IPS-15b (cell line): ENCODE data around the gene PAX2.

ENCODE experiments used
- H3K27me3 ChIP-seq: one replicate; pipeline ENCODE4 v1.6.1; 2013; ENCODE audit warnings: low read length; ENCODE audit not compliant: control insufficient read depth, insufficient read depth
- H3K36me3 ChIP-seq: one replicate; pipeline ENCODE4 v1.6.1; 2013; ENCODE audit warnings: low read length; ENCODE audit not compliant: control insufficient read depth, insufficient read depth
- H3K4me1 ChIP-seq: one replicate; pipeline ENCODE4 v1.6.1; 2013; ENCODE audit warnings: mild to moderate bottlenecking, low read length; ENCODE audit not compliant: control insufficient read depth, insufficient read depth
- H3K4me3 ChIP-seq: one replicate; pipeline ENCODE4 v1.5.1; 2013; ENCODE audit warnings: low read depth, low read length
- H3K9ac ChIP-seq: one replicate; pipeline ENCODE4 v1.6.1; 2013; ENCODE audit warnings: low read depth, mild to moderate bottlenecking, low read length
- H3K9me3 ChIP-seq: one replicate; pipeline ENCODE4 v1.6.1; 2013; ENCODE audit warnings: mild to moderate bottlenecking, low read length; ENCODE audit not compliant: control insufficient read depth, insufficient read depth

Gene PAX2

GRCh38 chr10:100863433-100863832, 118.1 kb downstream of the PAX2 start:
- H3K36me3 ChIP-seq, result no peaks in the 10 kb centered on the region
- H3K4me1 ChIP-seq, result peaks cover 6% of the 10 kb centered on the region
- no peak overlapping the region for H3K9ac ChIP-seq
- H3K27me3 ChIP-seq, result peaks cover 71% of the 10 kb centered on the region
- no peak overlapping the region for H3K4me3 ChIP-seq
- H3K9me3 ChIP-seq, result no peaks in the 10 kb centered on the region

- H3K36me3 ChIP-seq, result no peaks in the 10 kb centered on the region
- H3K27me3 ChIP-seq, result peaks cover 69% of the 10 kb centered on the region
- H3K4me1 ChIP-seq, result peaks cover 6% of the 10 kb centered on the region
- no peak overlapping the region for H3K9ac ChIP-seq
- H3K9me3 ChIP-seq, result no peaks in the 10 kb centered on the region
- no peak overlapping the region for H3K4me3 ChIP-seq
Observed at GRCh38 chr10:100864036-100864885, 118.9 kb downstream of the PAX2 start.

- Histone ChIP-seq H3K27me3 (peaks cover 65% of the 10 kb centered on the region), H3K9ac (no peak overlapping the region), H3K36me3 (no peaks in the 10 kb centered on the region), H3K9me3 (no peaks in the 10 kb centered on the region), H3K4me1 (peaks cover 6% of the 10 kb centered on the region), H3K4me3 (no peak overlapping the region)
Observed at GRCh38 chr10:100864978-100865377, 119.6 kb downstream of the PAX2 start.

DNA sequence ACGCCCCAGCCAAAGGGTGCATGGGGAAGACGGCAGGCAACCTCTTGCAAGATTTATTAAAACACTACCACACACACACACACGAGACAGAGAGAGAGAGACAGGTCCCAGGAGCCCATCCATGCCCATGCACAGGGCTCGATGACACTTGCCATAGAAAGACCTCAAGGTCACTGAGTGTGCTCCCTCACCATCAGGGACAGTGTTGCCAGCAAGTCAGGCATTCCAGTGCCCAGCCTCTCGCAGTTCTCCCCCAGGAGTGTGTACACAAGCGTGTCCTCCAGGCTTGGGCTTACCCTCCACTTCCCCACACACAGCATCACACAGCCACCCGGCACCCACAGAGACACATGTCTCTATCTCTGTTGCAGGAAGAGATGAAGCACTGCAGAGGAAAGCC, 120.6 kb downstream of the PAX2 start:
- Histone ChIP-seq H3K4me1 (peaks cover 6% of the 10 kb centered on the region), H3K9me3 (no peaks in the 10 kb centered on the region), H3K9ac (no peak overlapping the region), H3K4me3 (peak overlapping the region; percentile 4), H3K36me3 (no peaks in the 10 kb centered on the region), H3K27me3 (peaks cover 55% of the 10 kb centered on the region)

DNA sequence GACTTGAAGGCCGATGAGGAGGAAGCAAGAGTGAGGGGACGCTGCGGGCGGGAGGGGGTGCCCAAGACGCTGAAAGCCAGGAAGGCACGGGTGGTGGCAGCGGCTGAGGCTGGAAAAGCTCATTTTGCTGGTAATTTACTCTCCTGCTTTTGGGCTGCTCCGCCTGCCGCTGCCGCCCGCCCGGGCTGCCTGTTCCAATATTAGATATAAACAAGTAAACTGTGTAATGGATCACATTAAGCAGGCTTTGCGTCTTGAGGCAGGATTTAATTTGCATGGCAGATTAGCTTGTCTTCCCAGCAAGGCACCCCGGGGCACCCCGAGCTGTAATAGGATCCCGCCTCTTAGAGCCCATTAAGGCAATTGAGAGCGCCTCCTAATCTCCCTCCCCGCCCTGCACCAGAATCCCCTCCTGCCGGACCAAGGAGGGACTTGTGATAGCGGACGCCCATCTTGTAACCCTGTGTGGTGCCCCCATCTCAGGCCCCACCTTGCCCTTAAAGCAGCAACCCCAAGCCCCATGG, 121.3 kb downstream of the PAX2 start:
- no peaks in the 10 kb centered on the region for H3K9me3 ChIP-seq
- H3K27me3 ChIP-seq, result peaks cover 57% of the 10 kb centered on the region
- H3K4me3 ChIP-seq, result peak overlapping the region; percentile 37
- no peak overlapping the region for H3K9ac ChIP-seq
- H3K4me1 ChIP-seq, result peaks cover 6% of the 10 kb centered on the region
- no peaks in the 10 kb centered on the region for H3K36me3 ChIP-seq

GRCh38 chr10:100867261-100867963, 122.0 kb downstream of the PAX2 start:
- H3K4me3 ChIP-seq, result no peak overlapping the region
- no peak overlapping the region for H3K9ac ChIP-seq
- H3K27me3 ChIP-seq, result peaks cover 58% of the 10 kb centered on the region

DNA sequence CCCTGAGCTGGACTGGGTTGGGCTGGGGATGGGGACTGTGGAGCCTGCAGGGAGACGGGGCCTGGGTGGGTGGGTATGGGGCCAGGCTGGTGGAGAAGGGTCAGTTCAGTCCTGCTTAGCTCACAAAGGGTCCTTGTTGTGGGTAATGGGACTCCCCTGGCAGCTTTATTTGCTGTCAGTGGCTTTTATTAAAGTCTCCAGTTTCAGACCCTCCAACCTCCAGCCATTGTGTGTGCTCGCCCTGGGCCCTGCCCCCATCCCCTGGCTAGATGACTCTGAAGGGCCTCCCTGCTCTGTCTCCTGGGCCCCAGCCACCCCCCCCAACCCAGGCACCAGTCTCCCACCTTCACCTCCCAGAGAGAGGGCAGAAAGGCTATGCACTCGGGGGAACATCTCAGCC, 123.0 kb downstream of the PAX2 start:
- no peak overlapping the region for H3K9ac ChIP-seq
- no peaks in the 10 kb centered on the region for H3K9me3 ChIP-seq
- peaks cover 6% of the 10 kb centered on the region for H3K4me1 ChIP-seq
- H3K4me3 ChIP-seq, result no peak overlapping the region
- no peaks in the 10 kb centered on the region for H3K36me3 ChIP-seq
- peaks cover 66% of the 10 kb centered on the region for H3K27me3 ChIP-seq

More at GRCh38 chr10:100867261-100867963, 122.0 kb downstream of the PAX2 start:
- H3K4me1 ChIP-seq, result peaks cover 6% of the 10 kb centered on the region
- no peaks in the 10 kb centered on the region for H3K36me3 ChIP-seq
- H3K9me3 ChIP-seq, result no peaks in the 10 kb centered on the region

GRCh38 chr10:100869399-100869798, 124.0 kb downstream of the PAX2 start:
- H3K4me1 ChIP-seq, result peaks cover 6% of the 10 kb centered on the region
- peaks cover 66% of the 10 kb centered on the region for H3K27me3 ChIP-seq
- H3K9me3 ChIP-seq, result no peaks in the 10 kb centered on the region
- no peaks in the 10 kb centered on the region for H3K36me3 ChIP-seq
- H3K4me3 ChIP-seq, result no peak overlapping the region
- H3K9ac ChIP-seq, result no peak overlapping the region

GRCh38 chr10:100872034-100872791, 126.8 kb downstream of the PAX2 start:
- no peak overlapping the region for H3K9ac ChIP-seq
- no peak overlapping the region for H3K4me3 ChIP-seq
- peaks cover 68% of the 10 kb centered on the region for H3K27me3 ChIP-seq
- no peaks in the 10 kb centered on the region for H3K36me3 ChIP-seq
- no peaks in the 10 kb centered on the region for H3K4me1 ChIP-seq
- H3K9me3 ChIP-seq, result no peaks in the 10 kb centered on the region

DNA sequence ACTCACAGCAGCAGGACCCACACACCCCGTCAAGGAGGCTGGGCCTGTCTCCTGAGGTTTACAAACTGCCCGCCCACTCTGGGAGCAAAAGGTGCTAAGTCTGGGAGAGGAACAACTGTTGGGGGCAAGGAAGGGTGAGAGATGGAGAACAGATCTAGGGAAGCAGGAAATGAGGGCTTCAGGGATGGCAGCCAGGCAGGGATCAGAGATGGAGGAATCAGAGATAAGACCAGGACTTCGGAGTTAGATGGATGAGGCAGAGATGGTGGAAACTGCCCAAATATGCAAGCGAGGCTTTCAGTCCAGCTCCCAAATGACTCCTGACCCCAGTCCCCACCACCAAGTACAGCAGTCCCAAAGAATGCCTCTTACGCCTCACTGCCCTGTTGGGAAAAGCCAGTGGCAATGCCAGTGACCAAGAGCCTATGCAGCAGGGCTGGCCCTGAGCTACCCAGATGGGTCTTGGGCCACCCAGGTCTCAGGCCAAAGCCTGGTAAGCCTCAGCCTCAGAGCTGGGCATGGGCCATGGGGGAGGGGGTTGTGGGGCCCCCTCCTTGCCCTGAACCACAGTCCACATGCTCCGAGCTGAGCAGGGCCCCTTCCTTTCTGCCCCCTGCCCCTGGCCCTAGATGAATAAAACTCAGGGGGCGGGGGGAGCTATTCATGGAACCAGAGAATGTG, 127.9 kb downstream of the PAX2 start:
- Histone ChIP-seq H3K36me3 (no peaks in the 10 kb centered on the region), H3K4me1 (no peaks in the 10 kb centered on the region), H3K27me3 (peaks cover 66% of the 10 kb centered on the region), H3K4me3 (no peak overlapping the region), H3K9me3 (no peaks in the 10 kb centered on the region), H3K9ac (no peak overlapping the region)

DNA sequence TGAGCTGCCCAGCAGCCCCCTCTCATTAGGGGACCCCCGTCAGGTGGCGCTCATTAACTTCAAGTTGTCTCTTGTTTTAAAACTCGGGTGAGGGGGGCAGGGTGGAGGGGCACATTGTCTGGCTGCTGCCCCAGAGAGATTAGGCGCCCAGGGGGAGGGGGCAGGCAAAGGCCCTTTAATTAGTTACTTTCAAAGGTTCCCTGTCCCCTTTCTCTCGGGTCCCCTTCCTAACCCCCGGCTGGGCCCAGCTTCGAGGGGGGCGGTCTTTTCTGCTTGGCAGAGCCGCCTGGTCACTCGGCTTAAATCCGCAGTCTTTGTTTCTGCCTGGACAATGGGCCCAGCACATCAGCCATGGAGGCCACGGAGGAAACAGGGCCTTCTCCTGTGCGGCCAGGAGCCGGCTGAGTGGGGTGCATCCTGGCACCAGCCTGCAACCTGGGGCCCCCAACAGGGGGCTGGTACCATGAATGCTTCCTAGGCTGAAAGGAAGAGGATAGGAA, 128.5 kb downstream of the PAX2 start:
- Histone ChIP-seq H3K9ac (no peak overlapping the region), H3K36me3 (no peaks in the 10 kb centered on the region), H3K4me1 (no peaks in the 10 kb centered on the region), H3K27me3 (peaks cover 65% of the 10 kb centered on the region), H3K9me3 (no peaks in the 10 kb centered on the region), H3K4me3 (no peak overlapping the region)
